Peyer's patch (tissue), 4 donors: Measurements from ENCODE around the gene GLRA1.

Source experiments
- POLR2A ChIP-seq, 2 donors: fragments of 450-650 bp; IDR thresholded peaks; one replicate each; pipeline ENCODE4 v1.5.1; 2017; ENCODE audit warnings: antibody characterized with exemption in 2 of 2, mild to moderate bottlenecking in 2 of 2, moderate library complexity in 2 of 2
- TF ChIP-seq, protein P1 (sequence below), 6 experiments: fragments of 450-650 bp in 4 of 6; fragments of 200-600 bp in 2 of 6; sonication (generic) in 1 of 6; IDR thresholded peaks; one replicate each; pipeline ENCODE4 v1.5.1; 2017 to 2019; ENCODE audit warnings: antibody characterized with exemption in 6 of 6, mild to moderate bottlenecking in 3 of 6, moderate library complexity in 1 of 6

DNA sequence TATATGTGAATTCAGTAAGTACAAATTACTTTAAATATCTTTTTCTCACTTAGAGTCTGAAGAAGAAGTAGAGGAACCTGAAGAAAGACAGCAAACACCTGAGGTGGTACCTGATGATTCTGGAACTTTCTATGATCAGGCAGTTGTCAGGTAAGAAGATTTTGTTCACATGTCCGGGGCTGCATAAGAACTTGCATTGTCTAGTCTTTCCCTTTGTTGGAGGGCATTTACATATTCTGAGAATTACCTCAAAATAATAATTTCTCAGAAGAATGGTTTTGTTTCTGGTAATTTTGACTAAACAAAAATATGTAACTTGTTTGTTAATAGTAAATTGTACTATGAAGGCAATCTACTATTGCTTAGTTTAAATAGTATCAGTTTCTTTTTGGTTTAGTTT, 129.2 kb downstream of the GLRA1 start:
- TF ChIP-seq, protein P1, sequence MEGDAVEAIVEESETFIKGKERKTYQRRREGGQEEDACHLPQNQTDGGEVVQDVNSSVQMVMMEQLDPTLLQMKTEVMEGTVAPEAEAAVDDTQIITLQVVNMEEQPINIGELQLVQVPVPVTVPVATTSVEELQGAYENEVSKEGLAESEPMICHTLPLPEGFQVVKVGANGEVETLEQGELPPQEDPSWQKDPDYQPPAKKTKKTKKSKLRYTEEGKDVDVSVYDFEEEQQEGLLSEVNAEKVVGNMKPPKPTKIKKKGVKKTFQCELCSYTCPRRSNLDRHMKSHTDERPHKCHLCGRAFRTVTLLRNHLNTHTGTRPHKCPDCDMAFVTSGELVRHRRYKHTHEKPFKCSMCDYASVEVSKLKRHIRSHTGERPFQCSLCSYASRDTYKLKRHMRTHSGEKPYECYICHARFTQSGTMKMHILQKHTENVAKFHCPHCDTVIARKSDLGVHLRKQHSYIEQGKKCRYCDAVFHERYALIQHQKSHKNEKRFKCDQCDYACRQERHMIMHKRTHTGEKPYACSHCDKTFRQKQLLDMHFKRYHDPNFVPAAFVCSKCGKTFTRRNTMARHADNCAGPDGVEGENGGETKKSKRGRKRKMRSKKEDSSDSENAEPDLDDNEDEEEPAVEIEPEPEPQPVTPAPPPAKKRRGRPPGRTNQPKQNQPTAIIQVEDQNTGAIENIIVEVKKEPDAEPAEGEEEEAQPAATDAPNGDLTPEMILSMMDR (IDR thresholded peaks at IDR 0.05), result no peak
- TF ChIP-seq POLR2A (IDR thresholded peaks at IDR 0.05), result no peak
